B cell (primary cell): Measurements from ENCODE around the gene GSX2.

Experiments
- CTCF ChIP-seq: fragments of 200-600 bp; IDR thresholded peaks from one replicate; pipeline ENCODE4 v1.8.0; 2022; ENCODE audit warnings: antibody characterized with exemption, mild to moderate bottlenecking
- EZH2 ChIP-seq: IDR thresholded peaks from 2 replicates; pipeline ENCODE4 v1.6.1; 2012; ENCODE audit warnings: borderline replicate concordance, low read depth, mild to moderate bottlenecking, moderate library complexity, low read length; ENCODE audit not compliant: insufficient read depth, poor library complexity, severe bottlenecking

- no peak for TF ChIP-seq EZH2
- TF ChIP-seq CTCF: no peak
These were observed 4.7 kb upstream of the GSX2 start for GRCh38 chr4:54095110-54095825.
